SK-N-SH (cell line): ENCODE data around the gene OSBPL10. TPM values are rescaled to one million over a fixed set of nuclear protein-coding genes. Genes with fewer than 3 reads are reported as not detected.

Source experiments
- CTCF ChIA-PET: fragments of 300-600, 350-600 bp; formaldehyde crosslinking; extraction: SDS; loops from one replicate; lab custom pipeline; 2021; lab: Yijun Ruan, JAX
- POLR2A ChIA-PET: fragments of 350-600 bp; sonication (Branson Sonifier 250); formaldehyde crosslinking; extraction: SDS; loops from one replicate; lab custom pipeline; 2020; ENCODE audit warnings: antibody characterized with exemption, inconsistent platforms; lab: Yijun Ruan, JAX
- DNase-seq: peaks from one replicate; pipeline ENCODE4 v3.0.0; 2012
- H2AFZ ChIP-seq: fragments of 200-600 bp; sonication (generic); 2 replicates; pipeline ENCODE4 v1.8.1; 2016; ENCODE audit warnings: antibody characterized with exemption, mild to moderate bottlenecking, low read depth
- H3F3A ChIP-seq: fragments of 200-600 bp; sonication (generic); replicated peaks from 2 replicates; pipeline ENCODE3; 2016; ENCODE audit warnings: antibody characterized with exemption, mild to moderate bottlenecking; ENCODE audit not compliant: insufficient read depth
- H3K27ac ChIP-seq, 2 experiments: fragments of 200-500 bp in 1 of 2; fragments of 200-600 bp in 1 of 2; sonication (Bioruptor generic) in 1 of 2; sonication (generic), shearing (Covaris generic) in 1 of 2; 2 replicates each; pipeline versions ENCODE4 v1.5.1 to v1.6.1; 2014 to 2016; ENCODE audit warnings: low read depth in 2 of 2, inconsistent platforms in 1 of 2, low read length in 1 of 2, mild to moderate bottlenecking in 1 of 2, mixed read lengths in 1 of 2
- H3K27me3 ChIP-seq: fragments of 200-600 bp; sonication (generic), shearing (Covaris generic); 2 replicates; pipeline ENCODE4 v1.6.1; 2016; ENCODE audit warnings: mixed run types; ENCODE audit not compliant: insufficient read depth
- H3K36me3 ChIP-seq, 2 experiments: fragments of 200-500 bp in 1 of 2; fragments of 200-600 bp in 1 of 2; sonication (Bioruptor generic) in 1 of 2; sonication (generic) in 1 of 2; replicated peaks in 1 of 2; 2 replicates each; pipeline versions ENCODE3 to v1.5.1; 2014 to 2016; ENCODE audit warnings: low read length in 1 of 2, mild to moderate bottlenecking in 1 of 2; ENCODE audit not compliant: insufficient read depth in 2 of 2, control insufficient read depth in 1 of 2
- H3K4me1 ChIP-seq, 2 experiments: fragments of 200-500 bp in 1 of 2; fragments of 200-600 bp in 1 of 2; sonication (Bioruptor generic) in 1 of 2; sonication (generic), shearing (Covaris generic) in 1 of 2; 2 replicates each; pipeline versions ENCODE4 v1.5.1 to v1.6.1; 2014 to 2016; ENCODE audit warnings: low read depth in 1 of 2, low read length in 1 of 2, mixed run types in 1 of 2; ENCODE audit not compliant: insufficient read depth in 2 of 2, control insufficient read depth in 1 of 2
- H3K4me2 ChIP-seq: fragments of 200-600 bp; sonication (generic), shearing (Covaris generic); 2 replicates; pipeline ENCODE4 v1.6.1; 2017; ENCODE audit warnings: mixed run types
- H3K4me3 ChIP-seq, 2 experiments: fragments of 200-500 bp in 1 of 2; fragments of 200-600 bp in 1 of 2; sonication (Bioruptor generic) in 1 of 2; sonication (generic), shearing (Covaris generic) in 1 of 2; 2 replicates each; pipeline versions ENCODE4 v1.5.1 to v1.8.1; 2014 to 2016; ENCODE audit warnings: low read depth in 2 of 2, inconsistent platforms in 1 of 2, low read length in 1 of 2, mild to moderate bottlenecking in 1 of 2, mixed read lengths in 1 of 2, moderate library complexity in 1 of 2
- H3K79me2 ChIP-seq: fragments of 200-600 bp; sonication (generic); 2 replicates; pipeline ENCODE4 v1.8.1; 2017; ENCODE audit warnings: mild to moderate bottlenecking; ENCODE audit not compliant: insufficient read depth
- H3K9ac ChIP-seq: fragments of 200-600 bp; sonication (generic); 2 replicates; pipeline ENCODE4 v1.6.1; 2017; ENCODE audit warnings: mixed run types
- H3K9me2 ChIP-seq: fragments of 200-600 bp; sonication (generic); 2 replicates; pipeline ENCODE4 v1.6.1; 2017; ENCODE audit warnings: mixed run types
- H3K9me3 ChIP-seq: fragments of 200-600 bp; sonication (generic); 2 replicates; pipeline ENCODE4 v1.6.1; 2017; ENCODE audit warnings: mixed run types, mild to moderate bottlenecking, moderate library complexity
- H4K20me1 ChIP-seq: fragments of 200-600 bp; sonication (generic); 2 replicates; pipeline ENCODE4 v1.6.1; 2017; ENCODE audit warnings: mild to moderate bottlenecking, mixed run types; ENCODE audit not compliant: insufficient read depth
- CHD2 ChIP-seq: fragments of 150-350 bp; IDR thresholded peaks from 2 replicates; pipeline ENCODE4 v1.6.1; 2018; ENCODE audit warnings: low read length; ENCODE audit not compliant: partially characterized antibody
- ELF1 ChIP-seq: IDR thresholded peaks from 2 replicates; pipeline ENCODE4 v1.4.0; 2012
- GATA2 ChIP-seq: sonication (generic); formaldehyde crosslinking; IDR thresholded peaks from 2 replicates; pipeline ENCODE4 v1.5.0; 2020; ENCODE audit warnings: mild to moderate bottlenecking, missing genetic modification reagents
- IRF3 ChIP-seq: fragments of 150-350 bp; IDR thresholded peaks from 2 replicates; pipeline ENCODE4 v1.6.1; 2016; ENCODE audit warnings: mild to moderate bottlenecking, low read depth, low read length
- JUND ChIP-seq: IDR thresholded peaks from 2 replicates; pipeline ENCODE4 v1.4.0; 2012
- MAX ChIP-seq: IDR thresholded peaks from 2 replicates; pipeline ENCODE4 v1.4.0; 2012; ENCODE audit warnings: low read depth
- MXI1 ChIP-seq: IDR thresholded peaks from 2 replicates; pipeline ENCODE4 v1.6.1; 2012; ENCODE audit warnings: mild to moderate bottlenecking, low read depth, low read length, improper control_type of control experiment
- NRF1 ChIP-seq: IDR thresholded peaks from 2 replicates; pipeline ENCODE4 v1.6.1; 2012; ENCODE audit warnings: low read depth, mild to moderate bottlenecking, low read length
- PBX3 ChIP-seq: IDR thresholded peaks from 2 replicates; pipeline ENCODE4; 2012
- RAD21 ChIP-seq: IDR thresholded peaks from 2 replicates; pipeline ENCODE4 v1.6.1; 2012; ENCODE audit warnings: mild to moderate bottlenecking, low read length
- RCOR1 ChIP-seq: fragments of 150-350 bp; IDR thresholded peaks from 2 replicates; pipeline ENCODE4 v1.6.1; 2017; ENCODE audit warnings: antibody characterized with exemption, low read length
- RXRA ChIP-seq: IDR thresholded peaks from 2 replicates; pipeline ENCODE4 v1.4.0; 2012; ENCODE audit warnings: low read depth, mild to moderate bottlenecking, borderline replicate concordance
- SIN3A ChIP-seq: IDR thresholded peaks from 2 replicates; pipeline ENCODE4 v1.6.1; 2012; ENCODE audit warnings: low read depth, mild to moderate bottlenecking, low read length, moderate library complexity, borderline replicate concordance
- TAF1 ChIP-seq: IDR thresholded peaks from 2 replicates; pipeline ENCODE4 v1.6.1; 2012; ENCODE audit warnings: low read depth, mild to moderate bottlenecking, low read length, moderate library complexity, borderline replicate concordance
- TCF12 ChIP-seq: IDR thresholded peaks from 2 replicates; pipeline ENCODE4 v1.4.0; 2012
- TEAD4 ChIP-seq: IDR thresholded peaks from 2 replicates; pipeline ENCODE4 v1.4.0; 2012; ENCODE audit warnings: mild to moderate bottlenecking, borderline replicate concordance; ENCODE audit not compliant: insufficient read depth
- YY1 ChIP-seq: IDR thresholded peaks from 2 replicates; pipeline ENCODE4 v1.4.0; 2012; ENCODE audit warnings: low read depth, mild to moderate bottlenecking
- ZBTB33 ChIP-seq: IDR thresholded peaks from 2 replicates; pipeline ENCODE4 v1.4.0; 2012; ENCODE audit warnings: low read depth, borderline replicate concordance
- WGBS: methylation state at CpG from one replicate; pipeline ENCODE4 v1.1.6; 2017; ENCODE audit warnings: low lambda C conversion rate; 5-methylcytosine and 5-hydroxymethylcytosine counted together
- polyA plus RNA-seq, 3 experiments: library from polyadenylated mRNA; depleted of rRNA; stranded (reverse); fragments of >200 nt; gene quantifications; 2 replicates each; pipeline ENCODE4 v1.2.3, GENCODE V29; 2012

The OSBPL10 gene
- polyA plus RNA-seq, 1 of the 3 experiments (the other 2 are of a cell fraction) = 0.12 TPM

- no peak for TF ChIP-seq ZBTB33
- TF ChIP-seq SIN3A = no peak
- no peak for TF ChIP-seq TCF12
- TF ChIP-seq PBX3 = no peak
These were observed 58.1 kb downstream of the OSBPL10 start (continued) for GRCh38 chr3:31922962-31923361.

GRCh38 chr3:31921837-31922236 is 59.2 kb downstream of the OSBPL10 start:
- ChIA-PET POLR2A (no interaction called here), CTCF (no interaction called here)
- no peaks in the 10 kb centered on the region for H4K20me1 ChIP-seq
- H3K4me3 ChIP-seq = no peak overlapping the region
- no peak overlapping the region for H3K4me2 ChIP-seq
- no peaks in the 10 kb centered on the region for H3F3A ChIP-seq
- no peak for DNase-seq
- H3K9me2 ChIP-seq = no peaks in the 10 kb centered on the region
- H3K4me1 ChIP-seq = peaks cover 0 to 2% of the 10 kb centered on the region in 2 experiments; a peak in 1 of 4 replicates
- H3K27me3 ChIP-seq = no peaks in the 10 kb centered on the region
- H3K9ac ChIP-seq = no peak overlapping the region
- no peak overlapping the region for H3K27ac ChIP-seq
- no peaks in the 10 kb centered on the region for H3K9me3 ChIP-seq
- no peaks in the 10 kb centered on the region for H3K79me2 ChIP-seq
- WGBS = 58% methylated on average over 4 of the region's 4 CpGs
- H3K36me3 ChIP-seq = no peaks in the 10 kb centered on the region
- H2AFZ ChIP-seq = no peak overlapping the region
- TF ChIP-seq MXI1 (no peak), ELF1 (no peak), TEAD4 (no peak), MAX (no peak), NRF1 (no peak)

GRCh38 chr3:31920310-31920709 is 60.8 kb downstream of the OSBPL10 start:
- H2AFZ ChIP-seq = no peak overlapping the region
- H3K4me1 ChIP-seq = peaks cover 0 to 2% of the 10 kb centered on the region in 2 experiments; a peak in 1 of 4 replicates
- H3K36me3 ChIP-seq = no peaks in the 10 kb centered on the region
- H3K9ac ChIP-seq = no peak overlapping the region
- no peaks in the 10 kb centered on the region for H3K27me3 ChIP-seq
- no peaks in the 10 kb centered on the region for H3F3A ChIP-seq
- POLR2A ChIA-PET = no interaction called here
- H3K9me2 ChIP-seq = no peaks in the 10 kb centered on the region
- TF ChIP-seq GATA2 (CRISPR knock-in tag) = no peak
- no peak for TF ChIP-seq RCOR1
- TF ChIP-seq ZBTB33 = no peak
- no peak for TF ChIP-seq TEAD4
- no peak for TF ChIP-seq IRF3
- TF ChIP-seq MAX = no peak
- no peak for TF ChIP-seq TCF12
- TF ChIP-seq JUND = no peak
- TF ChIP-seq RXRA = no peak
- no peak for TF ChIP-seq TAF1
- TF ChIP-seq PBX3 = no peak
- TF ChIP-seq SIN3A = no peak
- no peak for TF ChIP-seq CHD2
- no peak for TF ChIP-seq YY1
- no peak for TF ChIP-seq RAD21
- H4K20me1 ChIP-seq = no peaks in the 10 kb centered on the region
- H3K4me2 ChIP-seq = no peak overlapping the region
- CTCF ChIA-PET = no interaction called here
- H3K4me3 ChIP-seq = no peak overlapping the region
- DNase-seq = no peak
- no peaks in the 10 kb centered on the region for H3K9me3 ChIP-seq
- no peaks in the 10 kb centered on the region for H3K79me2 ChIP-seq
- no peak overlapping the region for H3K27ac ChIP-seq
- WGBS = no CpG with 5 or more reads among the region's 1 CpG
